Stimulated activated memory B cell treated with anti-CD40 and anti-IgM and Interleukin-4, amounts not matched to agents 10 μg/mL and 1 μg/mL and 100 μg/mL, for 72 hours (primary cell): ENCODE measurements around the gene CFAP61.

ENCODE experiments used
- ATAC-seq: fragments of 150-1000 bp; cut with Tn5 transposase; 2 replicates; pipeline ENCODE4 v1.10.0; 2021
- H3K27ac Mint-ChIP-seq: one replicate; pipeline ENCODE4 v1.8.0; 2022; ENCODE audit warnings: mild to moderate bottlenecking, mixed read lengths
- H3K27me3 Mint-ChIP-seq: one replicate; pipeline ENCODE4 v1.8.0; 2022; ENCODE audit warnings: mixed read lengths
- H3K36me3 Mint-ChIP-seq: one replicate; pipeline ENCODE4 v1.8.0; 2022; ENCODE audit warnings: mixed read lengths
- H3K4me1 Mint-ChIP-seq: one replicate; pipeline ENCODE4 v1.8.0; 2022; ENCODE audit warnings: mixed read lengths
- H3K4me3 Mint-ChIP-seq: one replicate; pipeline ENCODE4 v1.8.0; 2022; ENCODE audit warnings: mild to moderate bottlenecking, moderate library complexity, mixed read lengths
- H3K9me3 Mint-ChIP-seq: one replicate; pipeline ENCODE4 v1.8.0; 2022; ENCODE audit warnings: mixed read lengths

CFAP61 gene

DNA sequence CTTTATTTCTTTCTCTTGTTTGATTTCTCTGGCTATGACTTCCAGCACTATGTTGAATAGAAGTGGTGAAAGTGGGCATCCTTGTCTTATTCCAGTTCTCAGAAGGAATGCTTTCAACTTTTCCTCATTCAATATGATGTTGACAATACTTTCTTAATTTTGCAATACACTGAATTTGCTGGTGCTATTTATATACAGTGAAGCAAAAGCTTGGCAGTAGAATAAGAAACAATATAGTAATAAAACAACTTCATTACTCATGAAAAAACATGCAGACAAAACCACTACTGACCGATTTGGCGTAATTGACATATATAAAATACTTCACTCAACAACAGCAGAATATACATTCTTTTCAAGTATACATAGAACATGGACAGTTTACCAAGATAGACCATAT lies 96.4 kb downstream of the CFAP61 start:
- H3K27ac Mint-ChIP-seq = no peak overlapping the region
- no peak overlapping the region for H3K4me3 Mint-ChIP-seq
- peaks cover 54% of the 10 kb centered on the region for H3K27me3 Mint-ChIP-seq
- peaks cover 18% of the 10 kb centered on the region for H3K9me3 Mint-ChIP-seq
- H3K4me1 Mint-ChIP-seq = no peaks in the 10 kb centered on the region
- no peak for ATAC-seq
- H3K36me3 Mint-ChIP-seq = no peaks in the 10 kb centered on the region

DNA sequence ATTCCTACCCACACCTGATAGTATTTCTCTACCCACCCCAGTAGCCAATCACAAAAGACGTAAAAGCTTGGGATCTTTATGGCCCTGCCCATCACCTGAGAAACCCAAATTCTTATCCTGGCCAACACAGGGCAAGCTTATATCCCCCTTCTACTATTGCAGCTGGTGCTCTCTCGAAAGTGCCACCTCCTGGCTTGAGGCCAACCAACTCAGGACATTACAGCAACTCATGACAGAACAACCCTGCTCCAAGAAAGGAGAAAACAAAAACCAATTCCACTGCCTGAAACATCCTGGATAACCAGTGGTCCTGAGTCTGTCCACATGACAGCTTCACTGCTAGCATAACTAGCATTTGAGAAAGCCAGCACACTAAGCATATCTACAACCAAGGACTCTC lies 97.9 kb downstream of the CFAP61 start:
- no peak overlapping the region for H3K27ac Mint-ChIP-seq
- no peak overlapping the region for H3K4me3 Mint-ChIP-seq
- H3K27me3 Mint-ChIP-seq = peaks cover 42% of the 10 kb centered on the region
- peaks cover 12% of the 10 kb centered on the region for H3K9me3 Mint-ChIP-seq
- H3K4me1 Mint-ChIP-seq = no peaks in the 10 kb centered on the region
- H3K36me3 Mint-ChIP-seq = no peaks in the 10 kb centered on the region
- ATAC-seq = no peak

DNA sequence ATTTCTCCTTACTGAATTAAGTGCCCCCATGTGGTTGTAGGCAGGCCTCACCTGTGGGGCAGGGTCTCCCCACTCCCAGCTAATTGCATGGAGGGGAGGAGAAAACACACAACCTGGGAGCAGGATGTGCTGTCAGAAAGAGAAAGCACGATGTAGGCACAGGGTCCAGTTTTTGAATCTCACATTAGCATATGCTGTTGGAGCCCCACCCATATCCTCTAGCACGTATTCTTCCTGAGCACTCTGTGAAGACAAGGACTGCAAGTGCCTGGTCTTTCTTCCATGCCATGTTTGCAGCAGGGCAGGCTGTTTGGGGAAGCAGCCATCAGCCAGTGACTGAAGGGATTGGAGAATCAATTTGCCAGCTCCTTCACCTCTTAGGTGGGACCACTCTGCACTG lies 108.2 kb downstream of the CFAP61 start:
- Mint-ChIP-seq H3K9me3 (peaks cover 3% of the 10 kb centered on the region), H3K27me3 (no peaks in the 10 kb centered on the region), H3K36me3 (no peaks in the 10 kb centered on the region), H3K4me3 (no peak overlapping the region), H3K27ac (no peak overlapping the region), H3K4me1 (no peaks in the 10 kb centered on the region)
- ATAC-seq = no peak

DNA sequence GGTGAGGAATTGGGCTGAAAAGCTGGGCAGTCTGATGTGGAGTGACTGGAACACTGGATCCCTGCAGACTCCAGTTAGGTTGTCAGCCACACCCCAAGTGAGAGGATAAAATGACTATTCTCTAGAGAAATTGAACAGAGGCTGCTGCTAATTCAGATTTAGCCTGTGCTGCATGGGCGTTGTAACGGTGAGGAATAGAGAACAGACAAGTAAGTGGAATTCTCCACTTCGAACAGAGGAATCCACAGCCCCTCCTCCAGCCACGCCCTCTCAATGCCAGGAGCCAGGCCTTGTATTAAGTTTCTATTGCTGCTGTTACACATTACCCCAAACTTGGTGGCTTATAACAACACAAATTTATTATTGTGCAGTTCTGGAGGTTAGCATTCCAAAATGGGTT lies 109.3 kb downstream of the CFAP61 start:
- H3K36me3 Mint-ChIP-seq = no peaks in the 10 kb centered on the region
- no peak for ATAC-seq

DNA sequence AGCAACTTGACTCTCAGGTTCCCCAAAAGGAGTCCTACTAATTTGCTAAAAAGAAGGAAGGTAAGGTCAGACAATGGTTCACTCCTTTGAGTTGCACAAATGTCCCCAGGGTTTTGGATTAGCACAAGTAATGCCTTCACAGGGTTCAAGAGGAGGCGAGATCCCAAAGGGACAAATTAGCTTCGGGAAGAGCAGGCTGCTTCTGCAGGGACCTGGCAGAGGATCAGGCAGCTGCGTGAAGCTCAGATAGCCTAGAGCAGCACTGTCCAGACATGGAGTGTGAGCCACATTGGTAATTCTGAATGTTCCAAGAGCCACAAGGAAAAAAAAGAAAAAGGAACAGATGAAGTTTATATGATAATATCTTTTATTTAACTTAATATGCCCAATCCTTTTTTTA lies 115.4 kb downstream of the CFAP61 start:
- ATAC-seq = no peak
- no peaks in the 10 kb centered on the region for H3K36me3 Mint-ChIP-seq
- no peaks in the 10 kb centered on the region for H3K27me3 Mint-ChIP-seq
- H3K9me3 Mint-ChIP-seq = peaks cover 10% of the 10 kb centered on the region
- no peaks in the 10 kb centered on the region for H3K4me1 Mint-ChIP-seq
- H3K4me3 Mint-ChIP-seq = no peak overlapping the region
- H3K27ac Mint-ChIP-seq = no peak overlapping the region

More for the DNA sequence above, 109.3 kb downstream of the CFAP61 start:
- Mint-ChIP-seq H3K9me3 (peaks cover 3% of the 10 kb centered on the region), H3K4me1 (no peaks in the 10 kb centered on the region), H3K27ac (no peak overlapping the region), H3K27me3 (no peaks in the 10 kb centered on the region), H3K4me3 (no peak overlapping the region)

DNA sequence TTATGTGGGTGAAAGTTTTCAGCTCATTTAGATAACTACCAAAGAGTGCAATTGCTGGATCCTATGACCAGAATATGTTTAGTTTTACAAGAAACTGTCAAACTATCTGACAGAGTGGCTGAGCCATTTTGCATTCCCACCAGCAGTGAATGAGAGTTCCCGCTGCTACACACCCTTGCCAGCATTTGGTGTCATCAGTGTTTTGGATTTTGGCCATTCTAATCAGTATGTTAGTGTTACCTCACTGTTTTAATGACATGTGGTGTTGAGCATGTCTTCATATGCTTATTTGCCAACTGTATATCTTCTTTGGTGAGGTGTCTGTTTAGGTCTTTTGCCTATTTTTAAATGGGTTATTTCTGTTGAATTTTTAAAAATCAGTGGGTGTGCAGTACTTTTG lies 120.9 kb downstream of the CFAP61 start:
- Mint-ChIP-seq H3K9me3 (peaks cover 9% of the 10 kb centered on the region), H3K4me1 (no peaks in the 10 kb centered on the region), H3K36me3 (no peaks in the 10 kb centered on the region), H3K4me3 (no peak overlapping the region), H3K27ac (no peak overlapping the region), H3K27me3 (no peaks in the 10 kb centered on the region)
- no peak for ATAC-seq

DNA sequence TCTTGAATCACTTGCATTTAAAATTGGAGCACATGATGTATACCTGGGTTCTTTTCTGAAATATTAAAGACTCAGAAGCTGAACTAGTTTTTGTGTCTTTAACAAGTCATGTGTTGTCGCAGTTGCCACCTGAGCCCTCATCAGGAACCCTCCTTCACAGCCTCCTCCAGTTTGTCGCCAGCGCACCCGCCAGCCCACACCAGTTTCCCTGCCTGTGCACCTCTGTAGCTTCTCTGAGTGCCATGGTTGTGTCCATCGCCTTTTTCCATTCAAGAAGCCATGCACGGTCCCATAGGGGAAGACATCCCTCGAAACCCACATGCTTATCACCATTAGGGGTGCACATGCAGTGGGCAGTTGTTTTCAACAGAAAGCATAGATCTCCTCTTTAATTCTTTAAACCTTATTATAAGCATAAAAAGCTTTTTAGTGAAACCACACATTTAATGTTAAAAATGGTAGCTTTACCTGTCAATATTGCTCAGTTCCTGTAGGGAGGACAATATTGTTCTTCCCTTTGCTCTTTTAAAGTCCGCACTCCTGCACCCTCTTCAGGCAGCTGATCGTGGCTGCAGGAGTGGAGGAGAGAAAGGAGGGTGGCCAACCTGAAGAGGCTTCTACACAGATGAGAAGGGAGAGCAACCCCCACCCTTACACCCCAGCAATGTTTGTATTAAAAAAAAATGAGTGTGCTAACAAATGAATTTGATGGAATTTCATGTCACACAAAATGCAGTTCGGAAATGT lies 121.9 kb downstream of the CFAP61 start:
- no peak for ATAC-seq
- Mint-ChIP-seq H3K4me3 (no peak overlapping the region), H3K27me3 (peaks cover 4% of the 10 kb centered on the region)

DNA sequence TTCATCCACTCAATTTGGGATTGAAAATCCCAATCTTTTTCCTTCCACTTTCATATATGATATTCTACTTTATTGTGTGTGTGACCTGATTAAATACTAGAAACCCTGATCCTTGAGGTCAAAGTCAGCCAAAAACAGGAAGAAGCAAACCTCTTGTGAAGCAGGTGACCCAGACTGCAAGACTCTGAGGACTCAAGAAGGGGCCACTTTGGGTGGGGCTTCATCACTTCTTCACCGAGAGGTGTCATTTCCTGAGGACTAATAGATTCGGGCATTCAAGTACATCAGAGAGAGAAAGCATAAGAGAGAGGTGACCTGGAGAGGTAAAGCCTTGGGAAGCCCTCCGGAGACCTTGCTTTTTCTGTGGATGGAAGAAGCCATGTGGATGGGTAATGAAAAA lies 129.0 kb downstream of the CFAP61 start:
- Mint-ChIP-seq H3K27me3 (peaks cover 10% of the 10 kb centered on the region), H3K9me3 (peaks cover 6% of the 10 kb centered on the region), H3K27ac (no peak overlapping the region), H3K4me1 (no peaks in the 10 kb centered on the region), H3K4me3 (no peak overlapping the region), H3K36me3 (no peaks in the 10 kb centered on the region)
- no peak for ATAC-seq

More for the DNA sequence above, 121.9 kb downstream of the CFAP61 start:
- Mint-ChIP-seq H3K27ac (no peak overlapping the region), H3K9me3 (peaks cover 9% of the 10 kb centered on the region), H3K36me3 (no peaks in the 10 kb centered on the region), H3K4me1 (no peaks in the 10 kb centered on the region)

DNA sequence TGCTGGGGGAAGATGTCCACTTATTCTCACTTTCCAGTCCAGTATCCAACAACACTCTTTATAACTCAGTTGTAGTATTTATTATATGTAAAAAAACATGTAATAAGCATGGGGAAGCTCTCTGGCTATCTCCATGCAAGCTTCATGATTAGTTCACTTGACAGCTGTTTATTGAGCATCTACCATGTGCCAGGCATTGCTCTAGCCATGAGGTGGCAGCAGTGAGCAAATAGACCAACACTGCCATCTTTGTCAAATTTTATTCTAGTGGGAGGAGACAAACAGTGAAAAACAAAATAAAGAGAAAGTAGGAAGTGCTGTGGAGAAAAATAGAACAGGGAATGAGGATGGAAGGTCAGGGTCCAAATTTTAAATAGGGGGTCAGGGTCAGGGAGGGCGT lies 131.8 kb downstream of the CFAP61 start:
- no peak for ATAC-seq
- H3K4me3 Mint-ChIP-seq = no peak overlapping the region
- peaks cover 6% of the 10 kb centered on the region for H3K9me3 Mint-ChIP-seq
- H3K4me1 Mint-ChIP-seq = no peaks in the 10 kb centered on the region
- no peaks in the 10 kb centered on the region for H3K36me3 Mint-ChIP-seq
- H3K27ac Mint-ChIP-seq = no peak overlapping the region
- peaks cover 7% of the 10 kb centered on the region for H3K27me3 Mint-ChIP-seq

DNA sequence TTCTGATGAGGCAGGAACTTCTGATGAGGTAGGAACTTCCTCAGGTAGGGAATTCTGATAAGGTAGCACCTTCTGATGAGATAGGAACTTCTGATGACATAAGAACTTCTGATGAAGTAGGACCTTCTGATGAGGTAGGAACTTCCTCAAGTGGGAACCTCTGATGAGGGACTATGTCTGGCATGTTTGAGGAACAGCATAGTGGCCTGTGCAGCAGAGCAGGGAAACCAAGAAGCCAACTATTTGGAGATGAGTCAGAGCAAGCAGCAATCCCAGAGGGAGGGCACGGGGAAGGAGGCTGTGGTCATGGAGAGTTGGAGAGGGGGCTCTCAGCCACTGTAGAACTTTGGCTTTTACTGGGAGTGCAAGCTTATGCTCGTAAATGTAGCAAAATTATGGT lies 132.4 kb downstream of the CFAP61 start:
- Mint-ChIP-seq H3K27ac (no peak overlapping the region), H3K4me1 (no peaks in the 10 kb centered on the region)
- no peak for ATAC-seq

DNA sequence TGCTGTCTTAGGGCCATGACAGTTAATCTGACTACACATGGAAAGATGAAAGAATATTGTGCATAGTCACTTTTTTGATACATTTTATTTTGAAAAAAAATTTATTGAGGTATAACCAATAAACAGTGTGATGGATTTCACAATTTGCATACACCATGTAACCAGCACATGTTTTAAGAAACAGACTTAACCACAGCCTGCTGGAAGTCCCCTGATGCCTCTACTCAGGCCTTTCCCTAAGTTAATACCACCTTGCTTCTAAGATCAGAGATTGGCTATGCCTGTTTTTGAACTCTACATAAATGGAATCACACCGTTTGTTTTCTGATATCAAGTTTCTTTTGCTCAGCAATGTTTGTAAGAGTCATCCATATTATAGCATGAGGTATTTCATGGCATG lies 136.3 kb downstream of the CFAP61 start:
- Mint-ChIP-seq H3K27me3 (peaks cover 1% of the 10 kb centered on the region), H3K9me3 (peaks cover 3% of the 10 kb centered on the region), H3K4me3 (no peak overlapping the region), H3K27ac (no peak overlapping the region), H3K4me1 (no peaks in the 10 kb centered on the region), H3K36me3 (no peaks in the 10 kb centered on the region)
- peak; percentile 56 for ATAC-seq

More for the DNA sequence above, 132.4 kb downstream of the CFAP61 start:
- Mint-ChIP-seq H3K27me3 (peaks cover 1% of the 10 kb centered on the region), H3K9me3 (peaks cover 6% of the 10 kb centered on the region), H3K36me3 (no peaks in the 10 kb centered on the region), H3K4me3 (no peak overlapping the region)

DNA sequence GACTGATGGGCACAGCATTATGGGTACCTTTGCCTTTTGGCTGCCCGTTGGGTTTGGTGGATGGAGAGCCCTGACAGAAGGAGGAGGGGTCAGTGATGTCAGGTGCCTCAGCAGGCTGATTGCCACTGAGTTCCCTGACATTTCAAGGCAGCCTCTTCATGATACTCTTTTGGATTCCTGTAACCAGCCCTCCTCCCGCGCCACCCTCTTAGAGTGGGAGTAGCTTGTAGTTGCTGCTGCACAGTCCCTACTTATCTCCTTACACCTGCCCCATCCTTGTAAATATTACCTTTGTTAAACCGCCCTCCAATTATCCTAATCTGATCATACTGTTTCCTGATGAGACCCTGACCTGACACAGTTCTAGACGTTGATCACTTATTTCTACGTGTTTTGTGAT lies 140.0 kb downstream of the CFAP61 start:
- Mint-ChIP-seq H3K36me3 (no peaks in the 10 kb centered on the region), H3K4me3 (no peak overlapping the region)

DNA sequence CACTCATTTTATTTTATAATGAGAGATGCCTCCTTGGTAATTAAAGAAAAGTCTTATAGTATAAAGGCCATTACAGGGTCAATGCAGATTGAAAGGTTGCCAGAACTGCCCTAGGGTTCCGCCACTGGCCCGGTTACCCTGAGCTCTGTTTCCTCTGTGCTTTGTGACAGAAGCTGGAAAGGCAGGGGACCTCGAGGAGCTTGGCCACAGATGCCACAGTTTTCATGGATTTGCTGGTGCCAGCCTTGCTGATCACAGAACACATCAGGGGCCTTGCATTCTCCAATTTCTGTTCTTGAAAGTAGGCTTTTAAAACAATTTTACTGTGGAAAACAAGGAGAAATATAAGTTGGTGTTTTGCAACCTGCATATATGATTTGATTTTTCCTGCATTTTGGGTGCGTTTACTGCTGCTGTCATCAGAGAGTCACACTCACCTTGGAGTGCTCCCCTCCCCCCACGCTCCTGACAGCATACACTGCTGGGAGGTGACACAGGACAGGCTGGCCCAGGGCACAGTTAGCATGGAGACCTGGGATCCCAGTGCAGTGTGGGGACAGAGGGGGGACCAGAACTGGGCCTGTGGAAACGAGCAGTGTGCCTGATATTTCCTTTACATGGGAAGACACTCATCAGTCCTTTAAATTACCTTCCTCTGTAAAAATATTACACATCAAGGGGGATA lies 142.8 kb downstream of the CFAP61 start:
- Mint-ChIP-seq H3K4me3 (no peak overlapping the region), H3K36me3 (no peaks in the 10 kb centered on the region), H3K27ac (no peak overlapping the region), H3K9me3 (no peaks in the 10 kb centered on the region), H3K27me3 (peaks cover 44% of the 10 kb centered on the region), H3K4me1 (no peaks in the 10 kb centered on the region)
- no peak for ATAC-seq

More for the DNA sequence above, 140.0 kb downstream of the CFAP61 start:
- no peaks in the 10 kb centered on the region for H3K9me3 Mint-ChIP-seq
- no peak for ATAC-seq
- H3K4me1 Mint-ChIP-seq = no peaks in the 10 kb centered on the region
- H3K27me3 Mint-ChIP-seq = peaks cover 28% of the 10 kb centered on the region
- no peak overlapping the region for H3K27ac Mint-ChIP-seq

DNA sequence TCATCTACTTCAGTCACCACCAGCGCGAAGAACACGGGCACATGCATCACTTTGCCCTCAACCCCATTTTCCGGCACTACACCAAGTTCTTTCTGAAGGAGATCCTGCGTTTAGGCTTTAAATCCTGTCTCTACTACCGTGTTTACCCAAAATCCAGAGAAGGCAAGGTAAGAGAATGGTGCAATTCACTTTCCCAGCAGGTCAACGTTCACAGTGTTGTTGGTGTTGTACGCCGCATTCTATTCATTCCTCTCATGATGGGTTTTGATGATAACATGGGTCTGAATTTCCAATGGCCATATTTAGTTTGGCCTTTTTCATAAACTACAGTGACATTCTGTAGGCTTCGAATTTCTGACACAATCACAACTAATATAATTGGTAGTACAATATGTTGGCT lies 144.3 kb downstream of the CFAP61 start:
- Mint-ChIP-seq H3K36me3 (no peaks in the 10 kb centered on the region), H3K9me3 (no peaks in the 10 kb centered on the region), H3K4me1 (no peaks in the 10 kb centered on the region), H3K27me3 (peaks cover 44% of the 10 kb centered on the region), H3K27ac (no peak overlapping the region), H3K4me3 (no peak overlapping the region)
- no peak for ATAC-seq

DNA sequence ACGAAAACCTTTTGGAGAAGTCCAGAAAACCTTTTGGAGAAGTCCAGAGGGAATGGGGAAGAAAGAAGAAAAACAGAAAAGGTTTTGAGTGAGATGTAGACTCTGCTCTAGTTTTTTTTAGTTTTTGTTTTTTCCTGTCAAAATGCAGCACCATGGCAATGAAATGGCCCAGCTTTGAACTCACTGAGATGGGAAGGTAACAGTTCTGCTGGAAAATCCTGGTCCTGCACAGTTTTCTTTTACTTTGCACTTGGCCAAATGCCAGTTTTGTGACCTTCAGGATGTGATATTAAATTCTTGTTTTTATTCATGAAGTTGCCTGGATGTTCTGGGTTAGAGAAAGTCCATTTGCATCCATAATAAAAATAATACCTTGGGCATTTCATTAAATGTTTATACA lies 145.7 kb downstream of the CFAP61 start:
- no peak for ATAC-seq
- Mint-ChIP-seq H3K9me3 (no peaks in the 10 kb centered on the region), H3K4me1 (no peaks in the 10 kb centered on the region), H3K27ac (no peak overlapping the region), H3K27me3 (peaks cover 44% of the 10 kb centered on the region), H3K36me3 (no peaks in the 10 kb centered on the region), H3K4me3 (no peak overlapping the region)
